ENCODE measurements around the gene BRWD1. TPM values are rescaled to one million over a fixed set of nuclear protein-coding genes. Genes with fewer than 3 reads are reported as not detected.

The BRWD1 gene
- total and polyA plus RNA-seq, 7 donors, result 8.3 to 92.5 (median 53.5) TPM

GRCh38 chr21:39156024-39156423, 157.4 kb downstream of the BRWD1 start:
- Histone ChIP-seq H3K9me3 (no peaks in the 10 kb centered on the region), H3K27ac (no peak overlapping the region), H3K27me3 (no peaks in the 10 kb centered on the region), H3K4me3 (no peak overlapping the region), H3K4me1 (no peaks in the 10 kb centered on the region), H3K36me3 (no peaks in the 10 kb centered on the region)
- 89 to 90% methylated on average over 7 of the region's 7 CpGs for WGBS, 2 donors
- DNase-seq, result no peak
- intact Hi-C loops (cut with DNase I), result no loop called here
- no peak for TF ChIP-seq POLR2A (IDR thresholded peaks at IDR 0.05)
- TF ChIP-seq EP300 (IDR thresholded peaks at IDR 0.05), result no peak
- TF ChIP-seq CTCF (IDR thresholded peaks at IDR 0.05), result no peak
- TF ChIP-seq POLR2AphosphoS5 (IDR thresholded peaks at IDR 0.05), result no peak

GRCh38 chr21:39155578-39155977, 157.9 kb downstream of the BRWD1 start:
- 89 to 94% methylated on average over 2 of the region's 2 CpGs for WGBS, 2 donors
- Histone ChIP-seq H3K4me1 (no peaks in the 10 kb centered on the region), H3K4me3 (no peak overlapping the region), H3K27ac (no peak overlapping the region), H3K36me3 (no peaks in the 10 kb centered on the region), H3K9me3 (no peaks in the 10 kb centered on the region), H3K27me3 (no peaks in the 10 kb centered on the region)
- TF ChIP-seq CTCF (IDR thresholded peaks at IDR 0.05) (no peak), POLR2AphosphoS5 (IDR thresholded peaks at IDR 0.05) (no peak), EP300 (IDR thresholded peaks at IDR 0.05) (no peak), POLR2A (IDR thresholded peaks at IDR 0.05) (no peak)
- no peak for DNase-seq
- intact Hi-C loops (cut with DNase I), result no loop called here

- H3K4me3 ChIP-seq, result no peak overlapping the region
- no peak for TF ChIP-seq POLR2A (IDR thresholded peaks at IDR 0.05)
- no peak for TF ChIP-seq POLR2AphosphoS5 (IDR thresholded peaks at IDR 0.05)
- TF ChIP-seq CTCF (IDR thresholded peaks at IDR 0.05), result no peak
- TF ChIP-seq EP300 (IDR thresholded peaks at IDR 0.05), result no peak
- WGBS, 2 donors, result 88 to 92% methylated on average over 2 of the region's 2 CpGs
- no peaks in the 10 kb centered on the region for H3K9me3 ChIP-seq
- no peak for DNase-seq
- no peaks in the 10 kb centered on the region for H3K36me3 ChIP-seq
- no peaks in the 10 kb centered on the region for H3K27me3 ChIP-seq
- no peak overlapping the region for H3K27ac ChIP-seq
- no peaks in the 10 kb centered on the region for H3K4me1 ChIP-seq
- intact Hi-C loops (cut with DNase I), result no loop called here
These were observed 159.6 kb downstream of the BRWD1 start for GRCh38 chr21:39153842-39154241.

GRCh38 chr21:39153373-39153772, 160.1 kb downstream of the BRWD1 start:
- intact Hi-C loops (cut with DNase I), result no loop called here
- 94 to 95% methylated on average over 2 of the region's 2 CpGs for WGBS, 2 donors
- H3K9me3 ChIP-seq, result no peaks in the 10 kb centered on the region
- TF ChIP-seq EP300 (IDR thresholded peaks at IDR 0.05) (no peak), POLR2AphosphoS5 (IDR thresholded peaks at IDR 0.05) (no peak), CTCF (IDR thresholded peaks at IDR 0.05) (no peak)
- no peaks in the 10 kb centered on the region for H3K4me1 ChIP-seq
- no peaks in the 10 kb centered on the region for H3K27me3 ChIP-seq
- no peak overlapping the region for H3K27ac ChIP-seq
- no peaks in the 10 kb centered on the region for H3K36me3 ChIP-seq
- DNase-seq, result no peak
- H3K4me3 ChIP-seq, result no peak overlapping the region

- WGBS, 2 donors, result 93 to 96% methylated on average over 2 of the region's 2 CpGs
- Histone ChIP-seq H3K27me3 (no peaks in the 10 kb centered on the region), H3K27ac (no peak overlapping the region), H3K4me3 (no peak overlapping the region), H3K9me3 (no peaks in the 10 kb centered on the region), H3K4me1 (no peaks in the 10 kb centered on the region), H3K36me3 (no peaks in the 10 kb centered on the region)
- intact Hi-C loops (cut with DNase I), result no loop called here
- no peak for DNase-seq
- TF ChIP-seq EP300 (IDR thresholded peaks at IDR 0.05) (no peak), CTCF (IDR thresholded peaks at IDR 0.05) (no peak), POLR2AphosphoS5 (IDR thresholded peaks at IDR 0.05) (no peak), POLR2A (IDR thresholded peaks at IDR 0.05) (no peak)
These were observed 161.2 kb downstream of the BRWD1 start for GRCh38 chr21:39152271-39152670.

All from sigmoid colon (tissue), 7 donors.